Left ventricle myocardium superior (tissue), 1 donor: ENCODE measurements around the gene CFAP210. TPM values are rescaled to one million over a fixed set of nuclear protein-coding genes. Genes with fewer than 3 reads are reported as not detected.

Source experiments
- ATAC-seq: fragments of 200-7000 bp; cut with Tn5 transposase; one replicate; pipeline ENCODE4 v1.9.1; 2020; ENCODE audit warnings: mild to moderate bottlenecking, moderate library complexity
- DNase-seq: peaks from one replicate; pipeline ENCODE4 v3.0.0-alpha.2; 2020
- intact Hi-C: fragments of 100-400 bp; cut with micrococcal nuclease; formaldehyde crosslinking; loops from one replicate; pipeline ENCODE4 v1.11.0; 2022
- total RNA-seq: library from RNA; stranded (reverse); fragmentation: NEBNext Ultra II Directional; extraction: Animal tissue kit (Norgen Biotek cat#: 25700); gene quantifications from one replicate; pipeline ENCODE4 v1.2.1, GENCODE V29; 2021
- donor health status: DM: no; HTN: yes; CAD: no; lungs with severe emphysema.

Gene CFAP210
- total RNA-seq, 1 donor from 2014 or later: not detected

GRCh38 chr2:169684135-169684565 lies 10.1 kb downstream of the CFAP210 start:
- no peak for ATAC-seq
- intact Hi-C loops: no loop called here
- DNase-seq: no peak

GRCh38 chr2:169683425-169684134 lies 10.6 kb downstream of the CFAP210 start:
- intact Hi-C loops: no loop called here
- DNase-seq: no peak
- no peak for ATAC-seq

GRCh38 chr2:169683054-169683424 lies 11.2 kb downstream of the CFAP210 start:
- DNase-seq (no peak), ATAC-seq (no peak)
- intact Hi-C loops: no loop called here

GRCh38 chr2:169676850-169677249 lies 17.4 kb downstream of the CFAP210 start:
- DNase-seq (no peak), ATAC-seq (no peak)
- intact Hi-C loops: no loop called here

- ATAC-seq (no peak), DNase-seq (no peak)
- intact Hi-C loops: no loop called here
Observed at GRCh38 chr2:169676357-169676756, 17.8 kb downstream of the CFAP210 start.

GRCh38 chr2:169673921-169674320 lies 20.3 kb downstream of the CFAP210 start:
- DNase-seq (no peak), ATAC-seq (no peak)
- intact Hi-C loops: no loop called here

- no peak for ATAC-seq
- intact Hi-C loops: no loop called here
- DNase-seq: no peak
Observed at GRCh38 chr2:169673106-169673505, 21.1 kb downstream of the CFAP210 start.

GRCh38 chr2:169672406-169672805 lies 21.8 kb downstream of the CFAP210 start:
- ATAC-seq: no peak
- intact Hi-C loops: no loop called here
- no peak for DNase-seq

GRCh38 chr2:169670937-169671336 lies 23.3 kb downstream of the CFAP210 start:
- ATAC-seq (no peak), DNase-seq (no peak)
- intact Hi-C loops: no loop called here

GRCh38 chr2:169670215-169670651 lies 24.0 kb downstream of the CFAP210 start:
- no peak for ATAC-seq
- no peak for DNase-seq
- intact Hi-C loops: no loop called here

GRCh38 chr2:169667583-169667982 lies 26.6 kb downstream of the CFAP210 start:
- ATAC-seq (no peak), DNase-seq (no peak)
- intact Hi-C loops: no loop called here

GRCh38 chr2:169664978-169665930 lies 29.0 kb downstream of the CFAP210 start:
- intact Hi-C loops: no loop called here
- ATAC-seq (peak; percentile 48), DNase-seq (no peak)

- no peak for ATAC-seq
- no peak for DNase-seq
- intact Hi-C loops: no loop called here
Observed at GRCh38 chr2:169664600-169664977, 29.6 kb downstream of the CFAP210 start.

- ATAC-seq (no peak), DNase-seq (no peak)
- intact Hi-C loops: no loop called here
Observed at GRCh38 chr2:169663247-169663646, 31.0 kb downstream of the CFAP210 start.

- ATAC-seq (no peak), DNase-seq (no peak)
- intact Hi-C loops: no loop called here
Observed at GRCh38 chr2:169662744-169663143, 31.5 kb downstream of the CFAP210 start.

GRCh38 chr2:169661265-169661664 lies 32.9 kb downstream of the CFAP210 start:
- no peak for ATAC-seq
- DNase-seq: no peak
- intact Hi-C loops: no loop called here

- intact Hi-C loops: no loop called here
- DNase-seq: no peak
- no peak for ATAC-seq
Observed at GRCh38 chr2:169659320-169659719, 34.9 kb downstream of the CFAP210 start.

GRCh38 chr2:169658877-169659276 lies 35.3 kb downstream of the CFAP210 start:
- ATAC-seq: no peak
- intact Hi-C loops: no loop called here
- no peak for DNase-seq

GRCh38 chr2:169656164-169656563 lies 38.0 kb downstream of the CFAP210 start:
- intact Hi-C loops: no loop called here
- ATAC-seq (no peak), DNase-seq (no peak)

GRCh38 chr2:169653636-169654035 lies 40.6 kb downstream of the CFAP210 start:
- ATAC-seq (no peak), DNase-seq (no peak)
- intact Hi-C loops: no loop called here
